SK-N-SH (cell line): ENCODE results near the gene BICD2.

Experiments used
- CTCF ChIP-seq: fragments of 200-600 bp; sonication (generic); IDR thresholded peaks from 2 replicates; pipeline ENCODE4 v1.6.1; 2017; ENCODE audit warnings: antibody characterized with exemption, mild to moderate bottlenecking, moderate library complexity
- NRF1 ChIP-seq: IDR thresholded peaks from 2 replicates; pipeline ENCODE4 v1.6.1; 2012; ENCODE audit warnings: low read depth, mild to moderate bottlenecking, low read length
- TAF1 ChIP-seq: IDR thresholded peaks from 2 replicates; pipeline ENCODE4 v1.6.1; 2012; ENCODE audit warnings: low read depth, mild to moderate bottlenecking, low read length, moderate library complexity, borderline replicate concordance
- TCF12 ChIP-seq: IDR thresholded peaks from 2 replicates; pipeline ENCODE4 v1.4.0; 2012
- ZBTB33 ChIP-seq: IDR thresholded peaks from 2 replicates; pipeline ENCODE4 v1.4.0; 2012; ENCODE audit warnings: low read depth, borderline replicate concordance

- TF ChIP-seq CTCF (no peak), NRF1 (no peak), TCF12 (no peak), TAF1 (no peak), ZBTB33 (no peak)
Measured at GRCh38 chr9:92795598-92796336, 31.1 kb upstream of the BICD2 start.
